Astrocyte of the spinal cord (primary cell): ENCODE measurements around the gene KAT6B.

Experiments used
- DNase-seq: peaks from one replicate; pipeline ENCODE4 v3.0.0; 2011; ENCODE audit warnings: low read depth, low spot score
- H3K4me3 ChIP-seq: 2 replicates; pipeline ENCODE4 v1.5.1; 2011; ENCODE audit warnings: low read depth, mild to moderate bottlenecking, low read length, moderate library complexity
- in situ Hi-C: cut with HindIII; loops from 2 replicates; pipeline ENCODE4 v1.10.0; 2017; ENCODE audit warnings: low sequenced_read_pairs
- TF ChIP-seq, protein P1 (sequence below): IDR thresholded peaks from 2 replicates; pipeline ENCODE4 v1.5.1; 2012; ENCODE audit warnings: low read depth, mild to moderate bottlenecking, low read length, inconsistent platforms

KAT6B gene

GRCh38 chr10:74991435-74991834, 165.0 kb downstream of the KAT6B start:
- in situ Hi-C loops = no loop called here
- TF ChIP-seq, protein P1, sequence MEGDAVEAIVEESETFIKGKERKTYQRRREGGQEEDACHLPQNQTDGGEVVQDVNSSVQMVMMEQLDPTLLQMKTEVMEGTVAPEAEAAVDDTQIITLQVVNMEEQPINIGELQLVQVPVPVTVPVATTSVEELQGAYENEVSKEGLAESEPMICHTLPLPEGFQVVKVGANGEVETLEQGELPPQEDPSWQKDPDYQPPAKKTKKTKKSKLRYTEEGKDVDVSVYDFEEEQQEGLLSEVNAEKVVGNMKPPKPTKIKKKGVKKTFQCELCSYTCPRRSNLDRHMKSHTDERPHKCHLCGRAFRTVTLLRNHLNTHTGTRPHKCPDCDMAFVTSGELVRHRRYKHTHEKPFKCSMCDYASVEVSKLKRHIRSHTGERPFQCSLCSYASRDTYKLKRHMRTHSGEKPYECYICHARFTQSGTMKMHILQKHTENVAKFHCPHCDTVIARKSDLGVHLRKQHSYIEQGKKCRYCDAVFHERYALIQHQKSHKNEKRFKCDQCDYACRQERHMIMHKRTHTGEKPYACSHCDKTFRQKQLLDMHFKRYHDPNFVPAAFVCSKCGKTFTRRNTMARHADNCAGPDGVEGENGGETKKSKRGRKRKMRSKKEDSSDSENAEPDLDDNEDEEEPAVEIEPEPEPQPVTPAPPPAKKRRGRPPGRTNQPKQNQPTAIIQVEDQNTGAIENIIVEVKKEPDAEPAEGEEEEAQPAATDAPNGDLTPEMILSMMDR = no peak
- no peak overlapping the region for H3K4me3 ChIP-seq
- DNase-seq = no peak

GRCh38 chr10:74992068-74992467, 165.7 kb downstream of the KAT6B start:
- no peak for DNase-seq
- TF ChIP-seq, protein P1 = no peak
- in situ Hi-C loops = no loop called here
- H3K4me3 ChIP-seq = no peak overlapping the region

DNA sequence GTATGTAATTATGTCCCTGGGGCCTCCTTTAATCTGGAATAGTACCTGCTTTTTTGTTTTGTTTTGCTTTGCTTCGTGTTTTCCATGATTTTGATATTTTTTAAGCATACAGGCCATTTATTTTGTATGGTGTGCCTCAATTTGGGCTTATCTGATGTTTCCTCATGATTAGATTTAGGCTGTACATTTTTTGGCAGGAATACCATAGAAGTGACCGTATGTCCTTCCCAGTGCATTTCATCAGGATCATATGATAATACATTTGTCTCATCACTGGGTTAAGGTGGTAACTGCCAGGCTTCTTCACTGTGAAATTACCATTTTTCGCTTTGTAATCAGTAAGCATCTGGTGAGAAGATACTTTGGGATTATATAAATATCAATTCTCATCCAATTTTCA, 167.2 kb downstream of the KAT6B start:
- no peak for DNase-seq
- TF ChIP-seq, protein P1 = no peak
- in situ Hi-C loops = no loop called here
- no peak overlapping the region for H3K4me3 ChIP-seq

DNA sequence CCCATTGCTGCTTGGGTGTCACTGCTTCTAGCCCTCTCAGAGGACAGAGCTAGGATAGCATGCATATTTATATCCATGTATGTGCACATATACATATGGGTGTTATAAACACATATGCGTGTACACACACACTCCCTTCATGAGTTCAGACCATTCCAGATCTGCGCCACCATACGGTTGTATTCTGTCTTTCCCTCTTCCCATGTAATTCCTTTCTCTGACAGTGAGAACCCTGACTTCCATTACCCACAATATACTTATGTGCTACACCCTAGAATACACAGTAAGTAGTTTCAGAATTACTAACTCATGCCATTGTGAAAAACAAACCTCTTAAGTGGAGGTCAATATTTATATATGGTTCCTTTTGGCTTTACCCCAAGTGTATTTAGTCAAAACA, 168.5 kb downstream of the KAT6B start:
- no peak overlapping the region for H3K4me3 ChIP-seq
- TF ChIP-seq, protein P1 = no peak
- DNase-seq = no peak
- in situ Hi-C loops = no loop called here

- in situ Hi-C loops = no loop called here
- DNase-seq = no peak
- TF ChIP-seq, protein P1 = no peak
- no peak overlapping the region for H3K4me3 ChIP-seq
Observed at GRCh38 chr10:74995806-74996205, 169.4 kb downstream of the KAT6B start.

GRCh38 chr10:74997163-74997562, 170.8 kb downstream of the KAT6B start:
- H3K4me3 ChIP-seq = no peak overlapping the region
- DNase-seq = no peak
- TF ChIP-seq, protein P1 = no peak
- in situ Hi-C loops = no loop called here

GRCh38 chr10:75000748-75001321, 174.4 kb downstream of the KAT6B start:
- H3K4me3 ChIP-seq = no peak overlapping the region
- DNase-seq = no peak
- TF ChIP-seq, protein P1 = no peak
- in situ Hi-C loops = no loop called here
